GM10847 (cell line): Measurements from ENCODE around the gene SLC25A18.
A peak's percentile ranks its signal among the peaks of the same experiment; 100 is the strongest.

Source experiments
- POLR2A ChIP-seq: IDR thresholded peaks from 2 replicates; pipeline ENCODE4 v1.6.1; 2011; ENCODE audit not compliant: insufficient read length; ENCODE audit errors: extremely low read depth

Gene SLC25A18

DNA sequence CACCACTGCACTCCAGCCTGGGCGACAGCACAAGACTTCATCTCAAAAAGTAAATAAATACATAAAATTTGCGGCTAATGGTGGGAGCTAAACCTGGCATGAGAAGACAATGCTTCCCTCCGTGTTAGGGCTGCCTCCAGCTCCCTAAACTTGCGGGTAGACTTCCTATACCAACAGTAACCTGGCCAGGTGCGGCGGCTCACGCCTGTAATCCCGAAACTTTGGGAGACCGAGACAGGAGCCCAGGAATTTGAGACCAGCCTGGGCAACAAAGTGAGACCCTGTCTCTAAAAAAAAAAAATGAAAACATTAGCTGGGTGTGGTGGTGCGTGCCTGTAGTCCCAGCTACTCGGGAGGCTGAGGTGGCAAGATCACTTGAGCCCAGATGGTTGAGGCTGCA lies 25.3 kb downstream of the SLC25A18 start:
- no peak for TF ChIP-seq POLR2A

DNA sequence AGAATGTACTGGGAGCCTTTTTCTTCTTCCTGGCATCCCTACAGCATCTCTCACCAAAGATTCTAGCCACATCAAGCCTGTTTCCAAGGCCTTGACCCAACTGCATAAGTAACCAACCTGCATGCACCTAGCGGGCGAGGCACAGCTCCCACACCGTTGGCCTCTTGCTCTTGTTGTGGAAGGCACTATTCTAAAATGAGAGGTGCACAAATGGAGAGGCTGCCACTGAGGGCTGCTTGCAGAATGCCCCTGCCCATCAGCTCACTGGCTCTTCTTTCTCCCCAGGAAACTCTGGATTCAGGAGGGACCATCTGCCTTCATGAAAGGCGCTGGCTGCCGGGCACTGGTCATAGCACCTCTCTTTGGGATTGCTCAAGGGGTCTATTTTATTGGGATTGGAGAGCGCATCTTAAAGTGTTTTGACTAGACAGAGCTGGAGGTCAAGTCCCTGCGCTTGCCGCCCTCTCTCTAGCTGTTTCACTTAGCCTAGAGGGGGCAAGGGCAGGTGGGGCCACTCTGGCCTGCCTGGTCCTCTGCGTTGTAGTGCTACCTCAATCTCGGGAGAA lies 26.6 kb downstream of the SLC25A18 start:
- TF ChIP-seq POLR2A: no peak

DNA sequence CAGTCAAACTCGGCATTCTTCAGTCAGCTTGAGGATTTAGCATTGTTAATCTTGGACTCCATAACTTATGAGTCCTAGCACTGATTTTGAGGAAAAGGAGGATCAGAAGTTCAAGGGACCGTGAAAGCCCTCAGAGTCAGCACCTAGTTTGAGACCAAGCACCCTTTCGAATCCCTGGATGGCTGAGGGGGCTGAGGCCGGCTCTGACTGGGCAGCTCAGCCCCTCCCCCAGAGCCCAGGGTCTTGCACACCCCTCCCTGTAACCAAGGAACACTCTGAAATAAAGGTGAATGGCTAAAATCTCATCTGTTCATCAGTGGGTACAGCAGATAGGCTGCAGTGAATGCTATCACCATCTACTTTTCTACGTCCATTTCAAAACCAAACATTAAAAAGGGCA lies 27.3 kb downstream of the SLC25A18 start:
- TF ChIP-seq POLR2A: no peak

DNA sequence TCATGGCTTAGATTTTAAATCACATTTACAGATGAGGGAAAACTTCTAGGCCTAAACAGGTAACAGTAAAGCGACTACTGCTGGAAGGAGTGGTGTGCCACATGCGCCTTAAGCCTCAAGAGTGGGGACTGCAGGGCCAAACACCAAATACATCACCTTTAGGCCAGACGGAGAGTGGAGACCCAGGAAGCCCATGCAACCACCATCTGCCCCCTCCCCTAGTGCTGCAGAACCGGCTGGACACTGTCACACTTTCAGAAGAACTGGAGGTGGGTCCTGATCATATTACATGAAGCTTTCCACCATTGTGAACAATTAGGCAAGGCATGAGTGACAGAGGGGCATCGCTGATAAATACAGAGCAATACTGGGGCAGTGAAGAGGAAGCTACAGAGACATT lies 28.9 kb downstream of the SLC25A18 start:
- no peak for TF ChIP-seq POLR2A

- TF ChIP-seq POLR2A: no peak
Observed at GRCh38 chr22:17596226-17596625, 32.9 kb downstream of the SLC25A18 start.

- TF ChIP-seq POLR2A: no peak
Observed at GRCh38 chr22:17597217-17597616, 33.9 kb downstream of the SLC25A18 start.

- TF ChIP-seq POLR2A: no peak
Observed at GRCh38 chr22:17598318-17598717, 35.0 kb downstream of the SLC25A18 start.

DNA sequence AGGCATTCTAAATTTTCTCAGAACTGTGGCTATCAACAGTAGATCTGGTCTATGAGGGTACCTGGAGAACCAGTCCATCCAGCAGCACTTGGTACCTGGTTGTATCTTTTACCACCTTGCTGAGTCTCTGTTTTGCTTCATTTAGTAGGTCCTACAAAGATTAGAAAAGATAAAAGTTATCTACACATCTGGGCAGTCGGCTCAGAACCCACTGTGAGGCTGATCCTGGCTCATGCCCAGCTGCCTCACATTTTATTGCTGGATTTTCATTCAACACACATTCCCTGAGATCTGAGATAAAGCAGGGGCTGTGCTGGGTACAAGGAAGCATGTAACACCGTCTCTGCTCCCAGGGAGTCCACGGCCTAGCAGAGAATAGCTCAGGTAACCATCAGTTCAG lies 37.7 kb downstream of the SLC25A18 start:
- TF ChIP-seq POLR2A: no peak

DNA sequence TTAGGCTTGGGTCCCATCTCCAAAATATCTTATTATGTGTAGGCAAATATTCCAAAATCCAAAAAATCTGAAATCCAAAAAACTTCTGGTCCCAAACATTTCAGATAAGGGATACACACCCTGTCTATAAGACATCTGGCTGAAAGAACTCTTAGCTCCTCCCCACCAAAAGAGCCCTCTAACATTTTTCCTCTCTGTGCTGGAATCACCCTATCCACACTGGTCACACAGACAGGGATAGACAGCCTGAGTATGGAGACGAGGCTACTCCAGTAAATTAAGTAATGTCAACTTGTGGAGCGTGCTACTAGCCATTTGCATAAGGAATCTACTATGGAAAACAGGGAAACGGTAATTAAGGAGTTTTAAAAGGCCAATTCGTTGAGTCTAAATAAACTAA lies 40.4 kb downstream of the SLC25A18 start:
- TF ChIP-seq POLR2A: no peak

GRCh38 chr22:17606496-17606895 lies 43.2 kb downstream of the SLC25A18 start:
- TF ChIP-seq POLR2A: no peak

DNA sequence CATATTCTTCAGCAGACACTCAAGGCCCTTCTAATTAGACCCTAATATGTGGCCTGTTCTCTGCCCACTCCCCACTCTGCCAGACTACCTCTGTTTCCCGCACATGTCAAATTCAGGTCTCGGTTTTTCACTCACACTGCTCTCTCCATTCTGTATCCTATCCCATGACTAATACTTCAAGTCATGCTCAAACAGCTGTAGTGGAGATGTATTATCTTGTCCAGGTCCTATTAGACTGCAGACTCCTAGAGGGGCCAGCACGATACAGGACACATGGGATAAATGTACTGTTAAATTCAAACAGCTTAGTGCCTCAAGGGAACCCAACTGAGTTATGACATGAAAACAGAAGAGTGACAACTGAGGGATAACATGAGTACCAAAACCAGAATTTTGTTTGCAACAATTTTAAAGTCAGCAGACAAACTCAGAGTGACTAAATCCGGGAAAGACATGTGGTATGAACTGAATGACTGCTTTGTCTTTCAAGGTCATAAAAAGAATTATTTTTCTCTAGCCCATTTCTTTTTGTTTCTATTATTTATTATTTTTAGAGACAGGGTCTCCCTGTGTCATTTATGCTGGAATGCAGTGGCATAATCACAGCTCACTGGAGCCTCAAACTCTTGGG lies 44.7 kb downstream of the SLC25A18 start:
- no peak for TF ChIP-seq POLR2A

- no peak for TF ChIP-seq POLR2A
Observed at GRCh38 chr22:17612057-17612456, 48.8 kb downstream of the SLC25A18 start.

GRCh38 chr22:17613280-17613679 lies 50.0 kb downstream of the SLC25A18 start:
- TF ChIP-seq POLR2A: no peak

- no peak for TF ChIP-seq POLR2A
Observed at GRCh38 chr22:17627961-17628405, 64.7 kb downstream of the SLC25A18 start.

DNA sequence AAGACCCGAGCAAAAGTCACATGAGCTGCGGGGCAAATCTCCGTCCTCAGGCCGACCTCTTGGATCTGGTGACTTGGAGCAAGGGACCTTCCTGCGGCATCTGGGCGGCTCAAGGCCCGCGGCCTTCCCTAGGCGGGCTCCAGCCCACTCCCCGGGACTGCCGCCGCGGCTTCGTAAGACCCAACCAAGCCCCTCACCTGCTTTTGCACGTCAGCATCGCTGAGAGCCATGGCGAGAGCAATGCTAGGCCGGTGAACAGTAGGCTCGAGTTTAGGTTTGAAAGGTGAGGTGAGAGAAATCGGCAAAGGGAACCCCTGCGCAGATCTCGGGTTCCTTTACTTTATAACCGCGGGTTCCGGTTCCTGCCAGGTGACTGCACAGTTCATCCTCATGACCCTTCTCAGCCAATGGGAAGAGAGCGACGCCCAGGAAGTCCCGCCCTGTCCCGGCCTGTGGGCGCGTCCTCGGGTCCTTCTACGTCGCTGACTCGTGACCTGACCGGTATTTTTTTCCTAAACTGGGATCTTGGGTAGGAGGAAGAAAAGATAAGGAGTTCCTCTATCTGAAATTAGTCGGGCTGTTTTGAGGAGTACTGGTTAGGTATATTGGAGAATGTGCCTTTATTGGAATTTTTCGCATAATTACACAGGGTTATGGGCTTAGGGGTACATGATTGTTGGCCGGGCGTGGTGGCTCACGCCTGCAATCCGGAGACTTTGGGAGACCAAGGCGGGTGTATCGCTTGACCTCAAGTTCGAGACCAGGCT lies 65.3 kb downstream of the SLC25A18 start, which contains the start of gene ATP6V1E1:
Gene ATP6V1E1, minus strand, starts transcription at position 344 of the 767 bp plus-strand sequence. Its CDS starts 114 bp downstream, at position 230.
- TF ChIP-seq POLR2A: peak; percentile 46

DNA sequence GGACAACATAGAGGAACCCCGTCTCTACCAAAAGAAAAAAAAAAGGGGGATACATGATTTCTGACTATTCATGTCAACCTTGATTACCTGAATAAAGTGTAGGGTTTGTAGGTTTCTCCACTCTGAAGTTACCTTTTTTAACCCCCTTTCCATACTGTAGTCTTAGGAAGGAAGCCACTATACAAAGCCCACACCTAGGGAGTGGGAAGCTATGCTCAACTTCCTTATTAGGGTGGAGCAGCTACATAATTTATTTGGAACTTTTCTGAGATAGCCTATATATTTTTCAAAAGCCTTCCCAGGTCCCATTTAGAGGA lies 65.8 kb downstream of the SLC25A18 start:
- TF ChIP-seq POLR2A: no peak
